HepG2 (cell line): ENCODE data around the gene ASB11. TPM values are rescaled to one million over a fixed set of nuclear protein-coding genes. Genes with fewer than 3 reads are reported as not detected.

ENCODE experiments used
- CHD2 ChIP-seq: IDR thresholded peaks from 2 replicates; pipeline ENCODE4 v1.6.1; 2011; ENCODE audit warnings: low read depth, low read length, improper control_type of control experiment
- ESRRA ChIP-seq: sonication (generic); formaldehyde crosslinking; IDR thresholded peaks from 2 replicates; pipeline ENCODE4 v1.5.1; 2020; ENCODE audit warnings: mild to moderate bottlenecking, low read depth, missing genetic modification reagents
- FLYWCH1 ChIP-seq: sonication (generic); formaldehyde crosslinking; IDR thresholded peaks from 2 replicates; pipeline ENCODE4 v1.8.1; 2023; ENCODE audit warnings: mild to moderate bottlenecking, missing genetic modification reagents
- MXD1 ChIP-seq: sonication (generic); formaldehyde crosslinking; IDR thresholded peaks from 2 replicates; pipeline ENCODE4 v1.4.0; 2020; ENCODE audit warnings: mild to moderate bottlenecking, missing genetic modification reagents
- PCBP1 ChIP-seq: fragments of 200-400 bp; formaldehyde crosslinking; IDR thresholded peaks from 2 replicates; pipeline ENCODE4 v1.6.1; 2017; ENCODE audit warnings: mild to moderate bottlenecking, low read depth, low read length, borderline replicate concordance
- RAD51 ChIP-seq: fragments of 450-650 bp; IDR thresholded peaks from 2 replicates; pipeline ENCODE4 v1.6.1; 2016; ENCODE audit warnings: borderline replicate concordance
- SP140L ChIP-seq: sonication (generic); formaldehyde crosslinking; IDR thresholded peaks from 2 replicates; pipeline ENCODE4 v1.4.0; 2020; ENCODE audit warnings: missing genetic modification reagents, borderline replicate concordance
- XRCC5 ChIP-seq: fragments of 200-400 bp; formaldehyde crosslinking; optimal IDR thresholded peaks from 2 replicates; pipeline ENCODE3; 2017; ENCODE audit warnings: mild to moderate bottlenecking, low read length
- ZFX ChIP-seq: sonication (generic); formaldehyde crosslinking; IDR thresholded peaks from 2 replicates; pipeline ENCODE4 v1.4.0; 2020; ENCODE audit warnings: mild to moderate bottlenecking, low read depth, missing genetic modification reagents, moderate library complexity
- ZMYM3 ChIP-seq: sonication (generic); formaldehyde crosslinking; IDR thresholded peaks from 2 replicates; pipeline ENCODE4 v1.5.1; 2020; ENCODE audit warnings: mild to moderate bottlenecking, missing genetic modification reagents
- ZNF20 ChIP-seq: sonication (generic); formaldehyde crosslinking; IDR thresholded peaks from 2 replicates; pipeline ENCODE4 v1.4.0; 2020; ENCODE audit warnings: mild to moderate bottlenecking, moderate library complexity, missing genetic modification reagents
- ZNF263 ChIP-seq: sonication (generic); formaldehyde crosslinking; IDR thresholded peaks from 2 replicates; pipeline ENCODE4 v1.4.0; 2020; ENCODE audit warnings: missing genetic modification reagents
- ZNF446 ChIP-seq: sonication (generic); formaldehyde crosslinking; IDR thresholded peaks from 2 replicates; pipeline ENCODE4 v1.5.0; 2020; ENCODE audit warnings: mild to moderate bottlenecking, missing genetic modification reagents
- ZNF501 ChIP-seq: sonication (generic); formaldehyde crosslinking; IDR thresholded peaks from 2 replicates; pipeline ENCODE4 v1.5.1; 2020; ENCODE audit warnings: mild to moderate bottlenecking, moderate library complexity, missing genetic modification reagents
- ZNF670 ChIP-seq: sonication (generic); formaldehyde crosslinking; IDR thresholded peaks from 2 replicates; pipeline ENCODE4 v1.8.0; 2022; ENCODE audit warnings: mild to moderate bottlenecking, missing genetic modification reagents, borderline replicate concordance
- ZNF792 ChIP-seq: IDR thresholded peaks from 2 replicates; pipeline ENCODE4 v1.6.1; 2016
- ZNF83 ChIP-seq: sonication (generic); formaldehyde crosslinking; IDR thresholded peaks from 2 replicates; pipeline ENCODE4 v1.4.0; 2020; ENCODE audit warnings: missing genetic modification reagents, mild to moderate bottlenecking, borderline replicate concordance
- ZNF841 ChIP-seq: sonication (generic); formaldehyde crosslinking; IDR thresholded peaks from 2 replicates; pipeline ENCODE4 v1.8.1; 2023; ENCODE audit warnings: missing genetic modification reagents, borderline replicate concordance
- ZZZ3 ChIP-seq: sonication (generic); formaldehyde crosslinking; IDR thresholded peaks from 2 replicates; pipeline ENCODE4 v1.4.0; 2020; ENCODE audit warnings: missing genetic modification reagents, mild to moderate bottlenecking, borderline replicate concordance
- polyA plus RNA-seq, 8 experiments: library from polyadenylated mRNA; depleted of rRNA in 3 of 8; stranded (reverse) in 7 of 8; unstranded in 1 of 8; fragments of >200 nt; fragmentation: Illumina TruSeq in 4 of 8; extraction: Trizol in 4 of 8; gene quantifications; 2 replicates each; pipeline versions ENCODE4 v1.2.1 to v1.2.3, GENCODE V29; 2011 to 2016; ENCODE audit warnings: low read depth in 4 of 8, missing spikeins in 1 of 8, mixed read lengths in 1 of 8; ENCODE audit not compliant: insufficient read depth in 1 of 8
- total RNA-seq, 5 experiments: library from RNA; depleted of rRNA; stranded (reverse); fragments of >200 nt; fragmentation: Illumina TruSeq; extraction: Trizol; gene quantifications; 2 replicates each; pipeline ENCODE4 v1.2.3, GENCODE V29; 2016; ENCODE audit warnings: low read depth in 1 of 5
- TF ChIP-seq, protein P1 (sequence below): sonication (generic); formaldehyde crosslinking; IDR thresholded peaks from 2 replicates; pipeline ENCODE4 v1.5.0; 2020; ENCODE audit warnings: mild to moderate bottlenecking, missing genetic modification reagents, borderline replicate concordance
- TF ChIP-seq, protein P2 (sequence below): sonication (generic); formaldehyde crosslinking; IDR thresholded peaks from 2 replicates; pipeline ENCODE4 v1.4.0; 2020; ENCODE audit warnings: mild to moderate bottlenecking, missing genetic modification reagents, borderline replicate concordance
- TF ChIP-seq, protein P3 (sequence below): sonication (generic); formaldehyde crosslinking; IDR thresholded peaks from 2 replicates; pipeline ENCODE4 v1.4.0; 2020; ENCODE audit warnings: missing genetic modification reagents

ASB11 gene
- total and polyA plus RNA-seq, 2 of the 13 experiments (the other 11 are each of a cell fraction or from before 2014, with no cell fraction given), result not detected

GRCh38 chrX:15335135-15336022 is 19.9 kb upstream of the ASB11 start, which contains the start of gene PIGA (continued):
- TF ChIP-seq ZNF792 (CRISPR knock-in tag) (no peak), ZNF841 (no peak), ZNF83 (no peak), ZZZ3 (CRISPR knock-in tag) (no peak), ZNF446 (CRISPR knock-in tag) (no peak), MXD1 (no peak), XRCC5 (no peak), SP140L (no peak), CHD2 (no peak), PCBP1 (no peak), ZNF20 (CRISPR knock-in tag) (no peak), FLYWCH1 (CRISPR knock-in tag) (no peak), ZFX (peak; percentile 73; the same call in 1 of the 2 replicates), ZNF670 (CRISPR knock-in tag) (no peak), ZNF263 (CRISPR knock-in tag) (no peak), RAD51 (no peak), ESRRA (no peak), ZNF501 (0 out of 2 replicates have a peak, but pooled peaks have one; percentile 38), ZMYM3 (no peak)
- TF ChIP-seq, protein P1, sequence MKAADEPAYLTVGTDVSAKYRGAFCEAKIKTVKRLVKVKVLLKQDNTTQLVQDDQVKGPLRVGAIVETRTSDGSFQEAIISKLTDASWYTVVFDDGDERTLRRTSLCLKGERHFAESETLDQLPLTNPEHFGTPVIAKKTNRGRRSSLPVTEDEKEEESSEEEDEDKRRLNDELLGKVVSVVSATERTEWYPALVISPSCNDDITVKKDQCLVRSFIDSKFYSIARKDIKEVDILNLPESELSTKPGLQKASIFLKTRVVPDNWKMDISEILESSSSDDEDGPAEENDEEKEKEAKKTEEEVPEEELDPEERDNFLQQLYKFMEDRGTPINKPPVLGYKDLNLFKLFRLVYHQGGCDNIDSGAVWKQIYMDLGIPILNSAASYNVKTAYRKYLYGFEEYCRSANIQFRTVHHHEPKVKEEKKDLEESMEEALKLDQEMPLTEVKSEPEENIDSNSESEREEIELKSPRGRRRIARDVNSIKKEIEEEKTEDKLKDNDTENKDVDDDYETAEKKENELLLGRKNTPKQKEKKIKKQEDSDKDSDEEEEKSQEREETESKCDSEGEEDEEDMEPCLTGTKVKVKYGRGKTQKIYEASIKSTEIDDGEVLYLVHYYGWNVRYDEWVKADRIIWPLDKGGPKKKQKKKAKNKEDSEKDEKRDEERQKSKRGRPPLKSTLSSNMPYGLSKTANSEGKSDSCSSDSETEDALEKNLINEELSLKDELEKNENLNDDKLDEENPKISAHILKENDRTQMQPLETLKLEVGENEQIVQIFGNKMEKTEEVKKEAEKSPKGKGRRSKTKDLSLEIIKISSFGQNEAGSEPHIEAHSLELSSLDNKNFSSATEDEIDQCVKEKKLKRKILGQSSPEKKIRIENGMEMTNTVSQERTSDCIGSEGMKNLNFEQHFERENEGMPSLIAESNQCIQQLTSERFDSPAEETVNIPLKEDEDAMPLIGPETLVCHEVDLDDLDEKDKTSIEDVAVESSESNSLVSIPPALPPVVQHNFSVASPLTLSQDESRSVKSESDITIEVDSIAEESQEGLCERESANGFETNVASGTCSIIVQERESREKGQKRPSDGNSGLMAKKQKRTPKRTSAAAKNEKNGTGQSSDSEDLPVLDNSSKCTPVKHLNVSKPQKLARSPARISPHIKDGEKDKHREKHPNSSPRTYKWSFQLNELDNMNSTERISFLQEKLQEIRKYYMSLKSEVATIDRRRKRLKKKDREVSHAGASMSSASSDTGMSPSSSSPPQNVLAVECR, result peak; percentile 93
- TF ChIP-seq, protein P2, sequence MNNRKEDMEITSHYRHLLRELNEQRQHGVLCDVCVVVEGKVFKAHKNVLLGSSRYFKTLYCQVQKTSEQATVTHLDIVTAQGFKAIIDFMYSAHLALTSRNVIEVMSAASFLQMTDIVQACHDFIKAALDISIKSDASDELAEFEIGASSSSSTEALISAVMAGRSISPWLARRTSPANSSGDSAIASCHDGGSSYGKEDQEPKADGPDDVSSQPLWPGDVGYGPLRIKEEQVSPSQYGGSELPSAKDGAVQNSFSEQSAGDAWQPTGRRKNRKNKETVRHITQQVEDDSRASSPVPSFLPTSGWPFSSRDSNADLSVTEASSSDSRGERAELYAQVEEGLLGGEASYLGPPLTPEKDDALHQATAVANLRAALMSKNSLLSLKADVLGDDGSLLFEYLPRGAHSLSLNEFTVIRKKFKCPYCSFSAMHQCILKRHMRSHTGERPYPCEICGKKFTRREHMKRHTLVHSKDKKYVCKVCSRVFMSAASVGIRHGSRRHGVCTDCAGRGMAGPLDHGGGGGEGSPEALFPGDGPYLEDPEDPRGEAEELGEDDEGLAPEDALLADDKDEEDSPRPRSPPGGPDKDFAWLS (CRISPR knock-in tag), result no peak
- TF ChIP-seq, protein P3, sequence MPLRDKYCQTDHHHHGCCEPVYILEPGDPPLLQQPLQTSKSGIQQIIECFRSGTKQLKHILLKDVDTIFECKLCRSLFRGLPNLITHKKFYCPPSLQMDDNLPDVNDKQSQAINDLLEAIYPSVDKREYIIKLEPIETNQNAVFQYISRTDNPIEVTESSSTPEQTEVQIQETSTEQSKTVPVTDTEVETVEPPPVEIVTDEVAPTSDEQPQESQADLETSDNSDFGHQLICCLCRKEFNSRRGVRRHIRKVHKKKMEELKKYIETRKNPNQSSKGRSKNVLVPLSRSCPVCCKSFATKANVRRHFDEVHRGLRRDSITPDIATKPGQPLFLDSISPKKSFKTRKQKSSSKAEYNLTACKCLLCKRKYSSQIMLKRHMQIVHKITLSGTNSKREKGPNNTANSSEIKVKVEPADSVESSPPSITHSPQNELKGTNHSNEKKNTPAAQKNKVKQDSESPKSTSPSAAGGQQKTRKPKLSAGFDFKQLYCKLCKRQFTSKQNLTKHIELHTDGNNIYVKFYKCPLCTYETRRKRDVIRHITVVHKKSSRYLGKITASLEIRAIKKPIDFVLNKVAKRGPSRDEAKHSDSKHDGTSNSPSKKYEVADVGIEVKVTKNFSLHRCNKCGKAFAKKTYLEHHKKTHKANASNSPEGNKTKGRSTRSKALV (CRISPR knock-in tag), result no peak
